Left lung (tissue), 10 donors: ENCODE results near the gene TUBB3. TPM values are rescaled to one million over a fixed set of nuclear protein-coding genes. Genes with fewer than 3 reads are reported as not detected.

Experiments used
- ATAC-seq: fragments of 200-7000 bp; cut with Tn5 transposase; one replicate; pipeline ENCODE4 v1.9.1; 2020; ENCODE audit warnings: moderate library complexity
- DNase-seq, 4 donors: peaks; one replicate each; pipeline ENCODE4 v3.0.0-alpha.2; 2013 to 2020
- H3K27ac ChIP-seq, 2 donors: fragments of 200-600 bp; sonication (generic) in 1 of 2; one replicate each; pipeline versions ENCODE4 v1.5.0 to v1.8.0; 2020 to 2021
- H3K27me3 ChIP-seq, 2 donors: fragments of 200-600 bp; sonication (generic) in 1 of 2; one replicate each; pipeline versions ENCODE4 v1.5.0 to v1.8.0; 2020 to 2021
- H3K36me3 ChIP-seq, 2 donors: fragments of 200-600 bp; sonication (generic) in 1 of 2; one replicate each; pipeline versions ENCODE4 v1.5.0 to v1.8.0; 2020 to 2021
- H3K4me1 ChIP-seq, 2 donors: fragments of 200-600 bp; one replicate each; pipeline ENCODE4 v1.8.0; 2021
- H3K4me3 ChIP-seq, 2 donors: fragments of 200-600 bp; sonication (generic) in 1 of 2; one replicate each; pipeline versions ENCODE4 v1.5.0 to v1.8.0; 2020 to 2021; ENCODE audit warnings: mild to moderate bottlenecking in 1 of 2
- H3K9me3 ChIP-seq, 2 donors: fragments of 200-600 bp; sonication (generic) in 1 of 2; one replicate each; pipeline versions ENCODE4 v1.5.0 to v1.8.0; 2020 to 2021
- intact Hi-C, 2 donors: fragments of 100-400 bp; cut with DNase I; formaldehyde crosslinking; loops; one replicate each; pipeline versions ENCODE4 v1.11.2 to v1.14.2; 2022
- polyA plus RNA-seq, 6 donors: library from polyadenylated mRNA; unstranded; fragments of 120-200 nt; gene quantifications; one replicate each; pipeline ENCODE4 v1.2.1, GENCODE V29; 2013; ENCODE audit not compliant: insufficient read length in 6 of 6
- total RNA-seq, 2 donors: library from RNA; stranded (reverse); fragmentation: NEBNext Ultra II Directional; extraction: Animal tissue kit (Norgen Biotek cat#: 25700); gene quantifications; one replicate each; pipeline ENCODE4 v1.2.1, GENCODE V29; 2021
- TF ChIP-seq, protein P1 (sequence below), 2 donors: fragments of 200-600 bp; sonication (generic) in 1 of 2; IDR thresholded peaks; one replicate each; pipeline versions ENCODE4 v1.5.0 to v1.8.0; 2021; ENCODE audit warnings: antibody characterized with exemption in 2 of 2
- donor health status: DM: no; HTN: yes; CAD: no.
- donor health status: DM: no; HTN: no; CAD: no.

Gene TUBB3
- total and polyA plus RNA-seq, 8 donors: 2.7 to 54.2 (median 8.3) TPM

- peaks cover 33 to 72% of the 10 kb centered on the region in 2 donors for H3K4me1 ChIP-seq
- H3K36me3 ChIP-seq: no peaks in the 10 kb centered on the region
- intact Hi-C loops: no loop called here
- DNase-seq: peak in 1 of 4 donors; percentile 80
- no peak for ATAC-seq
- no peaks in the 10 kb centered on the region for H3K9me3 ChIP-seq
- peak overlapping the region; percentile 61 for H3K4me3 ChIP-seq
- H3K27ac ChIP-seq: no peak overlapping the region
- TF ChIP-seq, protein P1, sequence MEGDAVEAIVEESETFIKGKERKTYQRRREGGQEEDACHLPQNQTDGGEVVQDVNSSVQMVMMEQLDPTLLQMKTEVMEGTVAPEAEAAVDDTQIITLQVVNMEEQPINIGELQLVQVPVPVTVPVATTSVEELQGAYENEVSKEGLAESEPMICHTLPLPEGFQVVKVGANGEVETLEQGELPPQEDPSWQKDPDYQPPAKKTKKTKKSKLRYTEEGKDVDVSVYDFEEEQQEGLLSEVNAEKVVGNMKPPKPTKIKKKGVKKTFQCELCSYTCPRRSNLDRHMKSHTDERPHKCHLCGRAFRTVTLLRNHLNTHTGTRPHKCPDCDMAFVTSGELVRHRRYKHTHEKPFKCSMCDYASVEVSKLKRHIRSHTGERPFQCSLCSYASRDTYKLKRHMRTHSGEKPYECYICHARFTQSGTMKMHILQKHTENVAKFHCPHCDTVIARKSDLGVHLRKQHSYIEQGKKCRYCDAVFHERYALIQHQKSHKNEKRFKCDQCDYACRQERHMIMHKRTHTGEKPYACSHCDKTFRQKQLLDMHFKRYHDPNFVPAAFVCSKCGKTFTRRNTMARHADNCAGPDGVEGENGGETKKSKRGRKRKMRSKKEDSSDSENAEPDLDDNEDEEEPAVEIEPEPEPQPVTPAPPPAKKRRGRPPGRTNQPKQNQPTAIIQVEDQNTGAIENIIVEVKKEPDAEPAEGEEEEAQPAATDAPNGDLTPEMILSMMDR (IDR thresholded peaks at IDR 0.05): no peak
- peaks cover 6 to 100% of the 10 kb centered on the region in 2 donors for H3K27me3 ChIP-seq
Measured at GRCh38 chr16:89923640-89924296, 626 bp downstream of the TUBB3 start.

GRCh38 chr16:89924297-89924924, 1.3 kb downstream of the TUBB3 start:
- H3K36me3 ChIP-seq: no peaks in the 10 kb centered on the region
- H3K4me3 ChIP-seq: peak overlapping the region; percentile 61
- H3K4me1 ChIP-seq: peaks cover 33 to 66% of the 10 kb centered on the region in 2 donors
- H3K9me3 ChIP-seq: no peaks in the 10 kb centered on the region
- no peak overlapping the region for H3K27ac ChIP-seq
- TF ChIP-seq, protein P1 (IDR thresholded peaks at IDR 0.05): no peak
- ATAC-seq: no peak
- peaks cover 6 to 98% of the 10 kb centered on the region in 2 donors for H3K27me3 ChIP-seq
- DNase-seq: peak in 2 of 4 donors; percentile 50 to 71
- intact Hi-C loops: no loop called here

DNA sequence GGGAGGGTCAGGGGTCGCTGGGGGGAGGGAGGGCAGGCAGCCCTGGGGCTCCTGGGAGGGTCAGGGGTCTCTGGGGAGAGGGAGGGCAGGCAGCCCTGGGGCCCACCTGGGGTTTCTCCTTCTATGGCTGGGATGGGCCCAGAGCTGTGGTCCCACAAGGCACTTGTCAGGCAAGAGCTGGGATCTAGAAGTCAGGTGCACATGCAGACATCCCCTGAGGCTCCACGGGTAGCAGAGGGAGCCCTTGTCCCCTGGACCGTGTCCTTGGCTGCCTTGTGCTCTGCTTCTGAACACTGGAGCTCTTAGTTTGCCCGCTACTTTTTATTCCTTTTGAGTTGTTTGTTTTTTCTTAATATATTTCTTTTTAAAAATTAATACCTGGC, 1.8 kb downstream of the TUBB3 start:
- TF ChIP-seq, protein P1 (IDR thresholded peaks at IDR 0.05): no peak
- intact Hi-C loops: no loop called here
- Histone ChIP-seq H3K9me3 (no peaks in the 10 kb centered on the region), H3K4me3 (no peak overlapping the region), H3K36me3 (no peaks in the 10 kb centered on the region), H3K4me1 (peaks cover 33 to 64% of the 10 kb centered on the region in 2 donors), H3K27me3 (peaks cover 6 to 98% of the 10 kb centered on the region in 2 donors), H3K27ac (no peak overlapping the region)
- ATAC-seq (no peak), DNase-seq (no peak)

GRCh38 chr16:89925596-89926079, 2.5 kb downstream of the TUBB3 start:
- H3K9me3 ChIP-seq: no peaks in the 10 kb centered on the region
- peaks cover 33 to 58% of the 10 kb centered on the region in 2 donors for H3K4me1 ChIP-seq

More at GRCh38 chr16:89925596-89926079, 2.5 kb downstream of the TUBB3 start:
- Histone ChIP-seq H3K27ac (no peak overlapping the region), H3K36me3 (no peaks in the 10 kb centered on the region), H3K27me3 (peaks cover 6 to 97% of the 10 kb centered on the region in 2 donors), H3K4me3 (peak overlapping the region; percentile 47 to 54)
- DNase-seq (no peak), ATAC-seq (peak; percentile 0)
- intact Hi-C loops: no loop called here
- TF ChIP-seq, protein P1 (IDR thresholded peaks at IDR 0.05): no peak
